PC-9 (cell line): ENCODE measurements around the gene ZNF235. TPM values are rescaled to one million over a fixed set of nuclear protein-coding genes. Genes with fewer than 3 reads are reported as not detected.

Experiments
- BruUV-seq: library from RNA; stranded (reverse); fragments of 400-500 nt; replicated peaks from 2 replicates; lab custom pipeline; 2021; lab: Mats Ljungman, UMichigan
- CTCF ChIA-PET: fragments of 300-600 bp; sonication (Branson Sonifier 250); formaldehyde crosslinking; loops from one replicate; lab custom pipeline; 2022; ENCODE audit warnings: antibody characterized with exemption; lab: Charles Lee
- POLR2A ChIA-PET: fragments of 300-600 bp; sonication (Branson Sonifier 250); formaldehyde crosslinking; loops from one replicate; lab custom pipeline; 2022; ENCODE audit warnings: antibody characterized with exemption; ENCODE audit not compliant: unreplicated experiment; lab: Charles Lee
- DNase-seq, 2 experiments: peaks; one replicate each; pipeline versions ENCODE4 v3.0.0 to v3.0.0-alpha.2; 2015 to 2022; ENCODE audit warnings: mixed read lengths in 1 of 2
- H2AFZ ChIP-seq: fragments of 200-600 bp; sonication (generic); 2 replicates; pipeline ENCODE4 v1.8.1; 2017; ENCODE audit warnings: antibody characterized with exemption
- H3F3A ChIP-seq: fragments of 200-600 bp; sonication (generic); 2 replicates; pipeline ENCODE4 v1.8.1; 2017; ENCODE audit warnings: antibody characterized with exemption, mild to moderate bottlenecking, low read depth; ENCODE audit not compliant: insufficient read depth
- H3K27ac ChIP-seq: fragments of 200-600 bp; sonication (generic); 2 replicates; pipeline ENCODE4 v1.6.1; 2016; ENCODE audit warnings: mixed run types
- H3K27me3 ChIP-seq: fragments of 200-600 bp; sonication (generic); 2 replicates; pipeline ENCODE4 v1.6.1; 2016; ENCODE audit warnings: low read depth, mixed run types; ENCODE audit not compliant: insufficient read depth
- H3K36me3 ChIP-seq: fragments of 200-600 bp; sonication (generic); 2 replicates; pipeline ENCODE4 v1.6.1; 2016; ENCODE audit warnings: low read depth, mixed run types
- H3K4me1 ChIP-seq: fragments of 200-600 bp; sonication (generic); replicated peaks from 2 replicates; pipeline ENCODE4 v1.6.1; 2016; ENCODE audit warnings: mixed run types; ENCODE audit not compliant: insufficient read depth
- H3K4me2 ChIP-seq: fragments of 200-600 bp; sonication (generic); 2 replicates; pipeline ENCODE4 v1.6.1; 2017; ENCODE audit warnings: mixed run types
- H3K4me3 ChIP-seq: fragments of 200-600 bp; sonication (generic); 2 replicates; pipeline ENCODE4 v1.6.1; 2016; ENCODE audit warnings: mixed run types
- H3K79me2 ChIP-seq: fragments of 200-600 bp; sonication (generic); 2 replicates; pipeline ENCODE4 v1.6.1; 2017; ENCODE audit warnings: low read depth, mixed run types
- H3K9me2 ChIP-seq: fragments of 200-600 bp; sonication (generic); 2 replicates; pipeline ENCODE4 v1.8.1; 2017; ENCODE audit warnings: mild to moderate bottlenecking; ENCODE audit not compliant: insufficient read depth
- H3K9me3 ChIP-seq: fragments of 200-600 bp; sonication (generic); 2 replicates; pipeline ENCODE4 v1.8.1; 2016; ENCODE audit warnings: low read depth; ENCODE audit not compliant: insufficient read depth
- H4K20me1 ChIP-seq: fragments of 200-600 bp; sonication (generic); 2 replicates; pipeline ENCODE4 v1.8.1; 2017; ENCODE audit not compliant: insufficient read depth
- EZH2 ChIP-seq: fragments of 200-600 bp; sonication (generic); IDR thresholded peaks from 2 replicates; pipeline ENCODE4 v1.8.0; 2017; ENCODE audit warnings: antibody characterized with exemption, low read depth
- intact Hi-C: fragments of 100-400 bp; cut with micrococcal nuclease; formaldehyde crosslinking; loops from one replicate; pipeline ENCODE4 v1.10.0; 2022; ENCODE audit not compliant: unreplicated experiment
- total RNA-seq: library from RNA; stranded (reverse); gene quantifications from 2 replicates; pipeline ENCODE4 v1.2.3, GENCODE V29; 2021
- TF ChIP-seq, protein P1 (sequence below): fragments of 200-600 bp; sonication (generic); conservative IDR thresholded peaks from 2 replicates; pipeline ENCODE4 v1.6.1; 2017; ENCODE audit warnings: mixed run types, antibody characterized with exemption, mild to moderate bottlenecking, moderate library complexity

ZNF235 gene
- total RNA-seq, 1 experiment from 2014 or later: 4.3 TPM

DNA sequence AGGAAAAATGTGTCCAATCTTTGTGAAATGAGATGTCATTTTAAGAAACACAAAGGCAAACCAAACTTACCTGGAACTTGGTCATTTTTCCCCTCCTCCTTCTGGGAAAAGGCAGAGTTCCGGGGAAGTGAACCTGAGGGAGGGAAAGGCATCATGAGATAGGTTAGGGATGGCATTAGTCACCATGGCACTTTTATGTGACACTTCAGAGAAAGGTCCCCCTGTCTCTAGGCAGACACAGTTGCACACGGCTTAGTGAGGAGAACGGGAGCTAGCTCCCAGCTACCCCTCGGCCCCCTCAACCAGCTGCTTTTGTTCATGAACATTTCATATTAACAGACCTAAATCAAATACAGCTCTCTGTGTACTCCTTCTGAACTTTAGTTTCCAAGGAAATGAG is 1.5 kb downstream of the ZNF235 start:
- DNase-seq: no peak
- H2AFZ ChIP-seq: peak overlapping the region; percentile 97
- H3F3A ChIP-seq: peaks cover 9% of the 10 kb centered on the region; the same call in 1 of the 2 replicates

DNA sequence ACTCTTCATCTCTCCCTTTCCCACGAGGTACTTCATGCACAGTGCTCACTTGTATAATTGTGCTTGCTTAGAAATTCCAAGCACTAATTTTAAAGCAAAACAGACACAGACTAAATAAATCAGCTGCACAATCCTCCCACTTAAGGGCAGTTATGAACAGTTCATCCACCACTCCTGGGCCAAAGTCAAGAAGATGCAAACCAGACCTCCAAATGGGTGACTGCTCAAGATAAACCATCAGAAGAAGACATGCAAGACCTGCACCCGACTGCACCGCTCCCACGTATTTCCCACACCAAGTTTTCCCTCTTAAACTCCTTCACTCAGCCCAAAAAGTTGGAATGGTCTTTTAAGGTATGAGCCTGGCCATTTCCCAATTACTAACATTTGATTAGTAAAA is 19.9 kb downstream of the ZNF235 start:
- no peaks in the 10 kb centered on the region for H3K79me2 ChIP-seq
- H3K9me2 ChIP-seq: no peaks in the 10 kb centered on the region; the same call in 1 of the 2 replicates
- ChIA-PET CTCF (no interaction called here), POLR2A (no interaction called here)
- BruUV-seq: no TSS peak
- no peaks in the 10 kb centered on the region for H3F3A ChIP-seq
- TF ChIP-seq EZH2: no peak
- TF ChIP-seq, protein P1, sequence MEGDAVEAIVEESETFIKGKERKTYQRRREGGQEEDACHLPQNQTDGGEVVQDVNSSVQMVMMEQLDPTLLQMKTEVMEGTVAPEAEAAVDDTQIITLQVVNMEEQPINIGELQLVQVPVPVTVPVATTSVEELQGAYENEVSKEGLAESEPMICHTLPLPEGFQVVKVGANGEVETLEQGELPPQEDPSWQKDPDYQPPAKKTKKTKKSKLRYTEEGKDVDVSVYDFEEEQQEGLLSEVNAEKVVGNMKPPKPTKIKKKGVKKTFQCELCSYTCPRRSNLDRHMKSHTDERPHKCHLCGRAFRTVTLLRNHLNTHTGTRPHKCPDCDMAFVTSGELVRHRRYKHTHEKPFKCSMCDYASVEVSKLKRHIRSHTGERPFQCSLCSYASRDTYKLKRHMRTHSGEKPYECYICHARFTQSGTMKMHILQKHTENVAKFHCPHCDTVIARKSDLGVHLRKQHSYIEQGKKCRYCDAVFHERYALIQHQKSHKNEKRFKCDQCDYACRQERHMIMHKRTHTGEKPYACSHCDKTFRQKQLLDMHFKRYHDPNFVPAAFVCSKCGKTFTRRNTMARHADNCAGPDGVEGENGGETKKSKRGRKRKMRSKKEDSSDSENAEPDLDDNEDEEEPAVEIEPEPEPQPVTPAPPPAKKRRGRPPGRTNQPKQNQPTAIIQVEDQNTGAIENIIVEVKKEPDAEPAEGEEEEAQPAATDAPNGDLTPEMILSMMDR: no peak
- no peak overlapping the region for H3K27ac ChIP-seq
- H3K36me3 ChIP-seq: peaks cover 13% of the 10 kb centered on the region; the same call in 1 of the 2 replicates
- H3K4me1 ChIP-seq: 0 out of 2 replicates have a peak, but pooled peaks cover 8% of the 10 kb centered on the region
- no peak overlapping the region for H2AFZ ChIP-seq
- no peak for DNase-seq
- intact Hi-C loops: loop anchor here (1.0 kb wide), 1 partner anchor 22 kb away; no protein-coding TSS in a partner anchor
- no peaks in the 10 kb centered on the region for H4K20me1 ChIP-seq
- peaks cover 7% of the 10 kb centered on the region for H3K9me3 ChIP-seq
- no peaks in the 10 kb centered on the region for H3K27me3 ChIP-seq
- H3K4me3 ChIP-seq: no peak overlapping the region
- no peak overlapping the region for H3K4me2 ChIP-seq

More for the DNA sequence above, 1.5 kb downstream of the ZNF235 start:
- TF ChIP-seq EZH2: no peak
- TF ChIP-seq, protein P1: no peak
- Histone ChIP-seq H3K4me1 (peaks cover 10% of the 10 kb centered on the region; the same call in 1 of the 2 replicates), H3K27me3 (no peaks in the 10 kb centered on the region), H3K79me2 (peaks cover 9% of the 10 kb centered on the region; the same call in 1 of the 2 replicates), H4K20me1 (no peaks in the 10 kb centered on the region), H3K9me2 (no peaks in the 10 kb centered on the region), H3K4me3 (peak overlapping the region; percentile 84), H3K36me3 (0 out of 2 replicates have a peak, but pooled peaks cover 10% of the 10 kb centered on the region), H3K27ac (no peak overlapping the region), H3K4me2 (peak overlapping the region; percentile 83), H3K9me3 (no peaks in the 10 kb centered on the region; the same call in 1 of the 2 replicates)
- intact Hi-C loops: loop anchor here (5.0 to 10.0 kb wide), 3 partner anchors 91 to 319 kb away; partner anchors contain the start of genes ZNF155, ZNF225 and ZNF227
- no TSS peak for BruUV-seq
- CTCF ChIA-PET: no interaction called here
- POLR2A ChIA-PET: no interaction called here

DNA sequence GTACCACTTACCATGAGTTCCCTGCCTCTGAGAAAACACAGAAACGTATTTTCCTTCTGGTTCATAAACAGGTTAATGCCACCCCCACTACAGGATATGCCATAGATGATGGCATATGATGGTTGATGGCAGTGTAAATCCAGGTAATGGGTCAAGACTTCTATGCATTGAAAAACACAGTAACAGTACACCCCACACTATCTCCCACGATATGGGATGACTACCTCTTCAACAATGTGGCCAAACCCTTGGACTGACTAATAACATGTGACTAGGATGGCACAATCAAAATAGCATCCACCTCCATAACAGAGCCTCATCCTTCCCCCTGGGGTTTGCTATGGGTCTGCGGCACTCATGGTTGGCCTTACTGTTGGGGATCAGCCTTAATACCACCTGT is 22.0 kb downstream of the ZNF235 start:
- H3K4me3 ChIP-seq: no peak overlapping the region
- CTCF ChIA-PET: no interaction called here
- intact Hi-C loops: no loop called here

More for the DNA sequence above, 22.0 kb downstream of the ZNF235 start:
- no peak for TF ChIP-seq EZH2
- TF ChIP-seq, protein P1: no peak
- Histone ChIP-seq H3K27me3 (no peaks in the 10 kb centered on the region), H3K79me2 (no peaks in the 10 kb centered on the region), H3K9me3 (peaks cover 7% of the 10 kb centered on the region), H3K4me1 (0 out of 2 replicates have a peak, but pooled peaks cover 8% of the 10 kb centered on the region), H3K9me2 (no peaks in the 10 kb centered on the region; the same call in 1 of the 2 replicates), H3K36me3 (0 out of 2 replicates have a peak, but pooled peaks cover 3% of the 10 kb centered on the region), H3K4me2 (no peak overlapping the region), H4K20me1 (no peaks in the 10 kb centered on the region), H2AFZ (no peak overlapping the region), H3K27ac (no peak overlapping the region), H3F3A (no peaks in the 10 kb centered on the region)
- peak in 1 of 2 experiments; percentile 55 for DNase-seq
- POLR2A ChIA-PET: no interaction called here
- no TSS peak for BruUV-seq
